ENCODE results near the gene MKRN2. TPM values are rescaled to one million over a fixed set of nuclear protein-coding genes. Genes with fewer than 3 reads are reported as not detected.

MKRN2 gene
- total RNA-seq, 2 experiments from 2014 or later, result 19.0 to 20.3 TPM

GRCh38 chr3:12509466-12509865 is 47.4 kb upstream of the MKRN2 start:
- no peak for DNase-seq
- no peak for TF ChIP-seq CTCF (IDR thresholded peaks at IDR 0.05)
- Histone ChIP-seq H3K9me3 (ENCODE audit: control insufficient read depth in 1 of 2, insufficient read depth in 1 of 2, low read length in 2 of 2) (no peaks in the 10 kb centered on the region), H3K4me1 (ENCODE audit: insufficient read depth, low read length) (no peaks in the 10 kb centered on the region), H3K36me3 (ENCODE audit: insufficient read depth, low read length) (peaks cover 15% of the 10 kb centered on the region), H3K4me3 (ENCODE audit: low read length) (no peak overlapping the region), H3K27me3 (ENCODE audit: control insufficient read depth in 1 of 2, insufficient read depth in 2 of 2, low read length in 2 of 2) (no peaks in the 10 kb centered on the region), H3K27ac (ENCODE audit: low read depth in 1 of 2, low read length in 2 of 2) (no peak overlapping the region)
- Mint-ChIP-seq H3K9me3 (no peaks in the 10 kb centered on the region), H3K4me3 (no peak overlapping the region), H3K36me3 (ENCODE audit: low read depth) (peaks cover 58% of the 10 kb centered on the region), H3K4me1 (ENCODE audit: low read depth) (no peaks in the 10 kb centered on the region), H3K27me3 (no peaks in the 10 kb centered on the region), H3K27ac (no peak overlapping the region)
- ChIA-PET POLR2A (no interaction called here), CTCF (no interaction called here)
- intact Hi-C loops (cut with DNase I, micrococcal nuclease), result no loop called here
- ATAC-seq (ENCODE audit: poor library complexity), result no peak

DNA sequence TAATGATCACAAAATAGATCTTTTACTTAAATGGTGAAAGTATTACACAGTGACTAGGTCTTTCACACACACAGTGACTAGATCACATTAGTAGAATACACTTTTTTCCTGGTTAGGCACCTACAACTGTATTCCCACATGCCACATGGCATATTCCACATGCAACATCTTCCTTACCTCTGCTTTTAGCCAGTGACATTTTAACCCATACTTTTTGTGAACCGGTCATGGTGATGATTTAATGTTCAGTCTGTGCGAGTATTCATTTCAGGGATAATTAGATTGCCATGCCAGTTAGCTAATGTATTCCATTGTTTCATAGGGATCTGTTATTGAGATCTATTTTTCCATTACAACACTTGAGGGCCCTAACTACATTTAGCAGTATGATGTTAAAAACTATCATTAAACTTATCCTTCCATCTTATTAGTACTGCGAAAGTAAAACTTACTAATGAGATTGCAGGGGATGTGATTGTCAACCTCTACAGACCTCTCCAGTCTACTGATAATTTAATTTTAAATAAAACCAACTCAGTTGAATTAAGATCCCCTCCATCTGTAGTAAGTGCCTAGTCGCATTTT is 44.3 kb upstream of the MKRN2 start:
- no peaks in the 10 kb centered on the region for H3K9me3 Mint-ChIP-seq
- H3K27ac Mint-ChIP-seq, result no peak overlapping the region
- Histone ChIP-seq H3K9me3 (ENCODE audit: control insufficient read depth in 1 of 2, insufficient read depth in 1 of 2, low read length in 2 of 2) (no peaks in the 10 kb centered on the region), H3K27me3 (ENCODE audit: control insufficient read depth in 1 of 2, insufficient read depth in 2 of 2, low read length in 2 of 2) (no peaks in the 10 kb centered on the region), H3K4me1 (ENCODE audit: insufficient read depth, low read length) (no peaks in the 10 kb centered on the region), H3K27ac (ENCODE audit: low read depth in 1 of 2, low read length in 2 of 2) (no peak overlapping the region), H3K36me3 (ENCODE audit: insufficient read depth, low read length) (peaks cover 11% of the 10 kb centered on the region), H3K4me3 (ENCODE audit: low read length) (no peak overlapping the region)
- TF ChIP-seq CTCF (IDR thresholded peaks at IDR 0.05), result no peak
- ChIA-PET POLR2A (no interaction called here), CTCF (no interaction called here)
- no peaks in the 10 kb centered on the region for H3K4me1 Mint-ChIP-seq (ENCODE audit: low read depth)
- no peak overlapping the region for H3K4me3 Mint-ChIP-seq
- DNase-seq, result no peak
- H3K36me3 Mint-ChIP-seq (ENCODE audit: low read depth), result peaks cover 37% of the 10 kb centered on the region
- no peak for ATAC-seq (ENCODE audit: poor library complexity)
- no peaks in the 10 kb centered on the region for H3K27me3 Mint-ChIP-seq
- intact Hi-C loops (cut with DNase I, micrococcal nuclease), result no loop called here

DNA sequence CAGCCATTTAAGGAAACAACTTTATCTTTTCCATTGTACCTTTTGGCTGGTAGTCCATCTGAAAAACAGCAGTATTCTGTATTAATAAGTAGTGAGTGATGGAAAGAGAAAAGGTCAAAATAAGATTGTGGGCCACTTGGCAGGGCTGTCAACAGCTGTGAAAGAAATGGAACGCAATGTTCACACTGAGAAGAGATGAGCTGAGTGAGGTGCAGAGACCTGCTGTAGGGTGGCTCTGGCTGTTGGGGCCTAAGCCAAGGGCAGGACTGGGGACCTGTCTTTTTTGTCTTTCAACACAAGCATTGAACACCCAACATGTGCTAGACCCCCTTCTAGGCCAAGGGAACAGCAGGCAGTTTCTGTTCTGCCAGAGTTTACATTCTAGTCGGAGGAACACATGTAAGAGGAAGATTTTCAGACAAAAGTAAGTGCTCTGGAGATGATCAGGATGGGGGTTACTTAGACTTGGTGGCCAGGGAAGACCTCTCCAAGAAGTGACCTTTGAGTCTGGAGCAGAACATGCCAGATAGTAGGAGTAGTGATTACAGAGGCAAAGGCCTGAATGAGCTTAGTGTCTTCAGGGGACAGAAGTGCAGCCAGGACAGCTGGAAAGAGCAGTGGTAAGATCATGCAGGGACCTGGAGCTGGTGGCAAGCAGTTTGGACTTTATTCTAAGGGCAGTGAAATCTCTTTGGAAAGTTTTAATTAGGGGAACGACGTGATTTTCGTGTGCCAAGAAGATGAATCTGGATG is 43.0 kb upstream of the MKRN2 start:
- no peak for DNase-seq
- H3K27ac Mint-ChIP-seq, result no peak overlapping the region
- CTCF ChIA-PET, result no interaction called here

More for the DNA sequence above, 43.0 kb upstream of the MKRN2 start:
- intact Hi-C loops (cut with DNase I, micrococcal nuclease), result no loop called here
- Mint-ChIP-seq H3K4me3 (no peak overlapping the region), H3K27me3 (no peaks in the 10 kb centered on the region), H3K9me3 (no peaks in the 10 kb centered on the region), H3K4me1 (ENCODE audit: low read depth) (no peaks in the 10 kb centered on the region), H3K36me3 (ENCODE audit: low read depth) (peaks cover 31% of the 10 kb centered on the region)
- peaks cover 10% of the 10 kb centered on the region for H3K36me3 ChIP-seq (ENCODE audit: insufficient read depth, low read length)
- ATAC-seq (ENCODE audit: poor library complexity), result no peak
- TF ChIP-seq CTCF (IDR thresholded peaks at IDR 0.05), result no peak
- no peaks in the 10 kb centered on the region for H3K9me3 ChIP-seq (ENCODE audit: control insufficient read depth in 1 of 2, insufficient read depth in 1 of 2, low read length in 2 of 2)
- no peaks in the 10 kb centered on the region for H3K4me1 ChIP-seq (ENCODE audit: insufficient read depth, low read length)
- H3K27ac ChIP-seq (ENCODE audit: low read depth in 1 of 2, low read length in 2 of 2), result no peak overlapping the region
- POLR2A ChIA-PET, result no interaction called here
- H3K4me3 ChIP-seq (ENCODE audit: low read length), result no peak overlapping the region
- H3K27me3 ChIP-seq (ENCODE audit: control insufficient read depth in 1 of 2, insufficient read depth in 2 of 2, low read length in 2 of 2), result no peaks in the 10 kb centered on the region

Data from CD4-positive, alpha-beta T cell (primary cell).